Prostate gland (tissue), 2 donors: ENCODE data around the gene ZSWIM3.

Source experiments
- POLR2A ChIP-seq: fragments of 450-650 bp; IDR thresholded peaks from one replicate; pipeline ENCODE4 v1.6.1; 2016; ENCODE audit warnings: antibody characterized with exemption, mild to moderate bottlenecking
- TF ChIP-seq, protein P1 (sequence below), 4 experiments: fragments of 200-600 bp in 2 of 4; fragments of 450-650 bp in 2 of 4; sonication (generic) in 2 of 4; IDR thresholded peaks; 1 replicate in 3 of 4; 2 replicates in 1 of 4; pipeline ENCODE4 v1.5.1; 2016 to 2019; ENCODE audit warnings: antibody characterized with exemption in 4 of 4, mild to moderate bottlenecking in 2 of 4, moderate library complexity in 2 of 4

GRCh38 chr20:45905505-45906079 is 48.2 kb downstream of the ZSWIM3 start:
- TF ChIP-seq, protein P1, sequence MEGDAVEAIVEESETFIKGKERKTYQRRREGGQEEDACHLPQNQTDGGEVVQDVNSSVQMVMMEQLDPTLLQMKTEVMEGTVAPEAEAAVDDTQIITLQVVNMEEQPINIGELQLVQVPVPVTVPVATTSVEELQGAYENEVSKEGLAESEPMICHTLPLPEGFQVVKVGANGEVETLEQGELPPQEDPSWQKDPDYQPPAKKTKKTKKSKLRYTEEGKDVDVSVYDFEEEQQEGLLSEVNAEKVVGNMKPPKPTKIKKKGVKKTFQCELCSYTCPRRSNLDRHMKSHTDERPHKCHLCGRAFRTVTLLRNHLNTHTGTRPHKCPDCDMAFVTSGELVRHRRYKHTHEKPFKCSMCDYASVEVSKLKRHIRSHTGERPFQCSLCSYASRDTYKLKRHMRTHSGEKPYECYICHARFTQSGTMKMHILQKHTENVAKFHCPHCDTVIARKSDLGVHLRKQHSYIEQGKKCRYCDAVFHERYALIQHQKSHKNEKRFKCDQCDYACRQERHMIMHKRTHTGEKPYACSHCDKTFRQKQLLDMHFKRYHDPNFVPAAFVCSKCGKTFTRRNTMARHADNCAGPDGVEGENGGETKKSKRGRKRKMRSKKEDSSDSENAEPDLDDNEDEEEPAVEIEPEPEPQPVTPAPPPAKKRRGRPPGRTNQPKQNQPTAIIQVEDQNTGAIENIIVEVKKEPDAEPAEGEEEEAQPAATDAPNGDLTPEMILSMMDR (IDR thresholded peaks at IDR 0.05): no peak
- no peak for TF ChIP-seq POLR2A
